ENCODE data around the gene THADA. TPM values are rescaled to one million over a fixed set of nuclear protein-coding genes. Genes with fewer than 3 reads are reported as not detected.

Gene THADA
- total RNA-seq, 1 donor from 2014 or later: 32.9 TPM

- TF ChIP-seq CTCF (IDR thresholded peaks at IDR 0.05): no peak
- peak; percentile 47 for ATAC-seq
- Histone ChIP-seq H3K27ac (no peak overlapping the region), H3K9me3 (no peaks in the 10 kb centered on the region), H3K27me3 (no peaks in the 10 kb centered on the region), H3K36me3 (no peaks in the 10 kb centered on the region), H3K4me3 (no peak overlapping the region), H3K4me1 (peaks cover 9% of the 10 kb centered on the region)
- DNase-seq: no peak
- intact Hi-C loops (cut with DNase I): no loop called here
Observed at GRCh38 chr2:43367012-43367782, 228.6 kb downstream of the THADA start.

GRCh38 chr2:43363120-43363519, 232.7 kb downstream of the THADA start:
- DNase-seq: no peak
- TF ChIP-seq CTCF (IDR thresholded peaks at IDR 0.05): no peak
- Histone ChIP-seq H3K4me1 (no peaks in the 10 kb centered on the region), H3K4me3 (no peak overlapping the region), H3K9me3 (no peaks in the 10 kb centered on the region), H3K36me3 (no peaks in the 10 kb centered on the region), H3K27me3 (no peaks in the 10 kb centered on the region), H3K27ac (no peak overlapping the region)
- intact Hi-C loops (cut with DNase I): no loop called here
- ATAC-seq: no peak

- intact Hi-C loops (cut with DNase I): no loop called here
- H3K36me3 ChIP-seq: no peaks in the 10 kb centered on the region
- H3K4me1 ChIP-seq: no peaks in the 10 kb centered on the region
- no peak overlapping the region for H3K27ac ChIP-seq
- no peaks in the 10 kb centered on the region for H3K27me3 ChIP-seq
- no peak for TF ChIP-seq CTCF (IDR thresholded peaks at IDR 0.05)
- H3K4me3 ChIP-seq: no peak overlapping the region
- ATAC-seq (no peak), DNase-seq (no peak)
- no peaks in the 10 kb centered on the region for H3K9me3 ChIP-seq
Observed at GRCh38 chr2:43361286-43361685, 234.6 kb downstream of the THADA start.

- no peak overlapping the region for H3K4me3 ChIP-seq
- ATAC-seq (no peak), DNase-seq (no peak)
- TF ChIP-seq CTCF (IDR thresholded peaks at IDR 0.05): no peak
- H3K27me3 ChIP-seq: no peaks in the 10 kb centered on the region
- H3K36me3 ChIP-seq: no peaks in the 10 kb centered on the region
- no peak overlapping the region for H3K27ac ChIP-seq
- H3K4me1 ChIP-seq: no peaks in the 10 kb centered on the region
- no peaks in the 10 kb centered on the region for H3K9me3 ChIP-seq
- intact Hi-C loops (cut with DNase I): no loop called here
Observed at GRCh38 chr2:43360137-43360536, 235.7 kb downstream of the THADA start.

- intact Hi-C loops (cut with DNase I): no loop called here
- Histone ChIP-seq H3K4me3 (no peak overlapping the region), H3K4me1 (no peaks in the 10 kb centered on the region), H3K36me3 (no peaks in the 10 kb centered on the region), H3K27me3 (no peaks in the 10 kb centered on the region), H3K27ac (no peak overlapping the region), H3K9me3 (no peaks in the 10 kb centered on the region)
- no peak for TF ChIP-seq CTCF (IDR thresholded peaks at IDR 0.05)
- DNase-seq (no peak), ATAC-seq (no peak)
Observed at GRCh38 chr2:43358410-43359201, 237.2 kb downstream of the THADA start.
